Measurements from ENCODE around the gene BRI3.
A peak's percentile ranks its signal among the peaks of the same experiment; 100 is the strongest.

BRI3 gene

GRCh38 chr7:98280791-98281756, at the start of gene BRI3:
Gene BRI3, plus strand, starts transcription at chr7:98281686. Its CDS starts 110 bp downstream, at chr7:98281796.
- Histone ChIP-seq H3K36me3 (replicated peaks) (peaks cover 8% of the 10 kb centered on the region), H3K27ac (peak within 1 kb of the TSS; percentile 85), H3K4me3 (ENCODE audit: low read depth, low read length) (peak within 1 kb of the TSS; percentile 91), H3K27me3 (replicated peaks) (no peaks in the 10 kb centered on the region)
- in situ Hi-C loops (cut with HindIII; ENCODE audit: low pct_ligation_motif_present, low sequenced_read_pairs) = loop anchor here (25.0 kb wide), 1 partner anchor 581 kb away; the partner anchor contains the start of gene TMEM130
- peak; percentile 29 for TF ChIP-seq CTCF (IDR thresholded peaks at IDR 0.05; ENCODE audit: low read depth, low read length, missing control alignments)
- peak; percentile 78 for DNase-seq

- peaks cover 7% of the 10 kb centered on the region for H3K36me3 ChIP-seq (replicated peaks)
- no peaks in the 10 kb centered on the region for H3K27me3 ChIP-seq (replicated peaks)
- no peak overlapping the region for H3K4me3 ChIP-seq (ENCODE audit: low read depth, low read length)
- in situ Hi-C loops (cut with HindIII; ENCODE audit: low pct_ligation_motif_present, low sequenced_read_pairs) = no loop called here
- TF ChIP-seq CTCF (IDR thresholded peaks at IDR 0.05; ENCODE audit: low read depth, low read length, missing control alignments) = no peak
- no peak overlapping the region for H3K27ac ChIP-seq
- no peak for DNase-seq
Measured at GRCh38 chr7:98232263-98232585, 49.3 kb upstream of the BRI3 start.

GRCh38 chr7:98232799-98233198, 48.7 kb upstream of the BRI3 start:
- H3K36me3 ChIP-seq (replicated peaks) = peaks cover 6% of the 10 kb centered on the region
- no peak overlapping the region for H3K27ac ChIP-seq
- H3K4me3 ChIP-seq (ENCODE audit: low read depth, low read length) = no peak overlapping the region
- DNase-seq = no peak
- in situ Hi-C loops (cut with HindIII; ENCODE audit: low pct_ligation_motif_present, low sequenced_read_pairs) = no loop called here
- no peak for TF ChIP-seq CTCF (IDR thresholded peaks at IDR 0.05; ENCODE audit: low read depth, low read length, missing control alignments)
- no peaks in the 10 kb centered on the region for H3K27me3 ChIP-seq (replicated peaks)

- TF ChIP-seq CTCF (IDR thresholded peaks at IDR 0.05; ENCODE audit: low read depth, low read length, missing control alignments) = no peak
- DNase-seq = no peak
- Histone ChIP-seq H3K36me3 (replicated peaks) (peaks cover 4% of the 10 kb centered on the region), H3K27me3 (replicated peaks) (no peaks in the 10 kb centered on the region), H3K4me3 (ENCODE audit: low read depth, low read length) (no peak overlapping the region), H3K27ac (no peak overlapping the region)
- in situ Hi-C loops (cut with HindIII; ENCODE audit: low pct_ligation_motif_present, low sequenced_read_pairs) = no loop called here
Measured at GRCh38 chr7:98233219-98234070, 48.0 kb upstream of the BRI3 start.

- H3K27ac ChIP-seq = no peak overlapping the region
- DNase-seq = peak; percentile 23
- no peak overlapping the region for H3K4me3 ChIP-seq (ENCODE audit: low read depth, low read length)
- H3K27me3 ChIP-seq (replicated peaks) = no peaks in the 10 kb centered on the region
- H3K36me3 ChIP-seq (replicated peaks) = peaks cover 9% of the 10 kb centered on the region
- peak; percentile 19 for TF ChIP-seq CTCF (IDR thresholded peaks at IDR 0.05; ENCODE audit: low read depth, low read length, missing control alignments)
- in situ Hi-C loops (cut with HindIII; ENCODE audit: low pct_ligation_motif_present, low sequenced_read_pairs) = no loop called here
Measured at GRCh38 chr7:98234429-98235147, 46.9 kb upstream of the BRI3 start.

All from brain microvascular endothelial cell (primary cell).